GM18517 (cell line): ENCODE measurements around the gene FNDC3B.
"Not testable (repeated sequence)": the region's sequence is repeated elsewhere in the genome, so short reads cannot be mapped to it uniquely, and the experiment has no call there.

ENCODE experiments used
- ATAC-seq: cut with Tn5 transposase; IDR thresholded peaks from one replicate; pipeline ENCODE4 v1.9.1; 2021; ENCODE audit warnings: mild to moderate bottlenecking, moderate library complexity; ENCODE audit not compliant: unreplicated experiment

Gene FNDC3B

GRCh38 chr3:172030181-172030580, 9.2 kb upstream of the FNDC3B start:
- ATAC-seq: no peak

- no peak for ATAC-seq
Measured at GRCh38 chr3:172031996-172032395, 7.4 kb upstream of the FNDC3B start.

- ATAC-seq: no peak
Measured at GRCh38 chr3:172033396-172033795, 6.0 kb upstream of the FNDC3B start.

- no peak for ATAC-seq
Measured at GRCh38 chr3:172034786-172035685, 4.3 kb upstream of the FNDC3B start.

GRCh38 chr3:172036541-172037215, 2.7 kb upstream of the FNDC3B start:
- no peak for ATAC-seq

- peak; percentile 1 for ATAC-seq
Measured at GRCh38 chr3:172038798-172039435, 461 bp upstream of the FNDC3B start.

- no peak for ATAC-seq
Measured at GRCh38 chr3:172040078-172040980, 951 bp downstream of the FNDC3B start.

- ATAC-seq: no peak
Measured at GRCh38 chr3:172040981-172041963, 1.9 kb downstream of the FNDC3B start.

GRCh38 chr3:172042136-172042662, 2.8 kb downstream of the FNDC3B start:
- no peak for ATAC-seq

GRCh38 chr3:172042663-172043179, 3.3 kb downstream of the FNDC3B start:
- not testable (repeated sequence) for ATAC-seq

GRCh38 chr3:172043233-172043632, 3.9 kb downstream of the FNDC3B start:
- ATAC-seq: no peak

- no peak for ATAC-seq
Measured at GRCh38 chr3:172043766-172044165, 4.4 kb downstream of the FNDC3B start.

- ATAC-seq: no peak
Measured at GRCh38 chr3:172044833-172045585, 5.6 kb downstream of the FNDC3B start.

GRCh38 chr3:172046268-172046915, 7.0 kb downstream of the FNDC3B start:
- ATAC-seq: no peak

- no peak for ATAC-seq
Measured at GRCh38 chr3:172047567-172048115, 8.3 kb downstream of the FNDC3B start.

- no peak for ATAC-seq
Measured at GRCh38 chr3:172048599-172048998, 9.2 kb downstream of the FNDC3B start.

- ATAC-seq: no peak
Measured at GRCh38 chr3:172051310-172051956, 12.1 kb downstream of the FNDC3B start.
